HEK293 (cell line): ENCODE results near the gene PHF13.

Experiments used
- CTCF ChIA-PET: fragments of 350-600 bp; formaldehyde crosslinking; extraction: SDS; loops from one replicate; lab custom pipeline; 2021; ENCODE audit warnings: antibody characterized with exemption; lab: Yijun Ruan, JAX
- POLR2A ChIA-PET: fragments of 300-600 bp; formaldehyde crosslinking; extraction: SDS; loops from one replicate; lab custom pipeline; 2020; ENCODE audit warnings: antibody characterized with exemption, inconsistent platforms; lab: Yijun Ruan, JAX
- H3K27ac ChIP-seq: fragments of 200-500 bp; sonication (Bioruptor generic); 2 replicates; pipeline ENCODE4 v1.5.1; 2014; ENCODE audit warnings: low read depth, low read length, control low read depth, inconsistent platforms; ENCODE audit errors: extremely low read depth
- H3K36me3 ChIP-seq, 2 experiments: fragments of 200-500 bp in 1 of 2; sonication (Bioruptor generic) in 1 of 2; 1 replicate in 1 of 2; 2 replicates in 1 of 2; pipeline ENCODE4 v1.5.1; 2014 to 2017; ENCODE audit warnings: inconsistent platforms in 2 of 2, low read length in 2 of 2; ENCODE audit not compliant: control insufficient read depth in 2 of 2, insufficient read depth in 1 of 2
- H3K4me1 ChIP-seq: fragments of 200-500 bp; sonication (Bioruptor generic); 2 replicates; pipeline ENCODE4 v1.5.1; 2014; ENCODE audit warnings: mild to moderate bottlenecking, low read length, inconsistent platforms; ENCODE audit not compliant: control insufficient read depth, insufficient read depth
- H3K4me3 ChIP-seq: 2 replicates; pipeline ENCODE4 v1.5.1; 2011; ENCODE audit warnings: low read depth, mild to moderate bottlenecking, control low read depth, low read length, moderate library complexity
- H3K9me3 ChIP-seq: fragments of 200-500 bp; sonication (Bioruptor generic); 2 replicates; pipeline ENCODE4 v1.5.1; 2014; ENCODE audit warnings: low read depth, low read length, inconsistent platforms; ENCODE audit not compliant: control insufficient read depth, insufficient read depth
- KLF16 ChIP-seq: fragments of 450-650 bp; formaldehyde crosslinking; IDR thresholded peaks from 2 replicates; pipeline ENCODE4 v1.5.1; 2017; ENCODE audit warnings: missing biosample characterization, missing genetic modification characterization
- MEIS1 ChIP-seq: sonication (generic); formaldehyde crosslinking; IDR thresholded peaks from 2 replicates; pipeline ENCODE4 v1.8.1; 2022; ENCODE audit warnings: missing genetic modification reagents, mild to moderate bottlenecking, borderline replicate concordance
- MZF1 ChIP-seq: fragments of 450-650 bp; formaldehyde crosslinking; IDR thresholded peaks from 2 replicates; pipeline ENCODE4 v1.5.1; 2017; ENCODE audit warnings: missing biosample characterization, missing genetic modification characterization, borderline replicate concordance
- YY1 ChIP-seq: fragments of 450-650 bp; formaldehyde crosslinking; IDR thresholded peaks from 2 replicates; pipeline ENCODE4 v1.5.1; 2018; ENCODE audit warnings: missing biosample characterization, missing genetic modification characterization
- YY2 ChIP-seq: fragments of 450-650 bp; formaldehyde crosslinking; IDR thresholded peaks from 2 replicates; pipeline ENCODE4 v1.5.1; 2016; ENCODE audit warnings: missing biosample characterization, missing genetic modification characterization
- ZNF174 ChIP-seq: fragments of 450-650 bp; formaldehyde crosslinking; IDR thresholded peaks from 2 replicates; pipeline ENCODE4 v1.5.0; 2017; ENCODE audit warnings: missing biosample characterization, mild to moderate bottlenecking, missing genetic modification characterization
- ZNF433 ChIP-seq: fragments of 450-650 bp; formaldehyde crosslinking; IDR thresholded peaks from 2 replicates; pipeline ENCODE4 v1.5.1; 2016; ENCODE audit warnings: missing biosample characterization, missing genetic modification characterization, low read depth
- ZNF596 ChIP-seq: fragments of 450-650 bp; IDR thresholded peaks from 2 replicates; pipeline ENCODE4 v1.5.0; 2018; ENCODE audit warnings: missing biosample characterization, mild to moderate bottlenecking, missing genetic modification characterization, moderate library complexity
- ZNF621 ChIP-seq: fragments of 450-650 bp; formaldehyde crosslinking; IDR thresholded peaks from 2 replicates; pipeline ENCODE4 v1.5.1; 2017; ENCODE audit warnings: missing biosample characterization, missing genetic modification characterization
- ZNF626 ChIP-seq: fragments of 450-650 bp; sonication (Bioruptor Pico); formaldehyde crosslinking; IDR thresholded peaks from 2 replicates; pipeline ENCODE4 v1.5.1; 2018; ENCODE audit warnings: missing biosample characterization, missing genetic modification characterization, inconsistent platforms
- ZNF629 ChIP-seq: fragments of 450-650 bp; formaldehyde crosslinking; IDR thresholded peaks from 2 replicates; pipeline ENCODE4 v1.5.1; 2017; ENCODE audit warnings: missing biosample characterization, missing genetic modification characterization
- ZNF654 ChIP-seq: fragments of 450-650 bp; formaldehyde crosslinking; IDR thresholded peaks from 2 replicates; pipeline ENCODE4 v1.5.1; 2016; ENCODE audit warnings: low read depth, missing biosample characterization, missing genetic modification characterization
- ZNF658 ChIP-seq: fragments of 450-650 bp; formaldehyde crosslinking; IDR thresholded peaks from 2 replicates; pipeline ENCODE4; 2016; ENCODE audit warnings: missing biosample characterization, missing genetic modification characterization
- ZNF830 ChIP-seq: fragments of 450-650 bp; IDR thresholded peaks from 2 replicates; pipeline ENCODE4 v1.5.0; 2018; ENCODE audit warnings: missing biosample characterization, missing genetic modification characterization, low read depth, mild to moderate bottlenecking, moderate library complexity
- ZSCAN16 ChIP-seq: fragments of 450-650 bp; formaldehyde crosslinking; IDR thresholded peaks from 2 replicates; pipeline ENCODE4 v1.5.1; 2016; ENCODE audit warnings: missing biosample characterization, missing genetic modification characterization
- TF ChIP-seq, protein P1 (sequence below): fragments of 450-650 bp; formaldehyde crosslinking; IDR thresholded peaks from 2 replicates; pipeline ENCODE4 v1.5.1; 2016; ENCODE audit warnings: missing biosample characterization, missing genetic modification characterization
- TF ChIP-seq, protein P2 (sequence below): fragments of 450-650 bp; formaldehyde crosslinking; IDR thresholded peaks from 2 replicates; pipeline ENCODE4 v1.5.1; 2016; ENCODE audit warnings: missing biosample characterization, missing genetic modification characterization
- TF ChIP-seq, protein P3 (sequence below): fragments of 450-650 bp; IDR thresholded peaks from 2 replicates; pipeline ENCODE4 v1.5.1; 2018; ENCODE audit warnings: missing biosample characterization, missing genetic modification characterization
- TF ChIP-seq, protein P4 (sequence below): fragments of 450-650 bp; formaldehyde crosslinking; IDR thresholded peaks from 2 replicates; pipeline ENCODE4 v1.5.1; 2016; ENCODE audit warnings: missing biosample characterization, missing genetic modification characterization
- TF ChIP-seq, protein P5 (sequence below): fragments of 450-650 bp; formaldehyde crosslinking; conservative IDR thresholded peaks from 2 replicates; pipeline ENCODE4 v1.5.1; 2016; ENCODE audit warnings: low read depth, missing biosample characterization, missing genetic modification characterization

PHF13 gene

DNA sequence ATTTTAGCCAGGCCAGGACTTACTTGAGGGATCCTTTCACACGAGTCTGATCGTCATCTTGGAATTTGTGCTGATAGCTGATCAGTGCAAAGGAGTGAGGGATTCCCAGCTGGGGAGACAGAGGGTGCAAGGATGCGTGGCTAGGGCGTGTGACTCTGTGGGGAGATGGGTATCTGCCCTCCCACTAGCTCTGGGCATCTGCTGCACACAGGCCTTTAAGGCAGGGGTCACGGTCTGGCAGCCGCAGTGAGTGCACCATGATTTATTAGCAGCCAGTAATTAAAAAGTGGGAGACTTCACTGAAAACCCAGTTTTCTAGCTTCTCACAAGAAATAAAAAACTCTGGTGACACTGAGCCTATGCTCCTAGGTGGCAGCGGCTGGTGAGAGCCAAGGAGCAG lies 31.5 kb downstream of the PHF13 start (continued):
- TF ChIP-seq ZNF626 (tag by site-specific recombination) (no peak), MEIS1 (CRISPR knock-in tag) (no peak), YY2 (tag by site-specific recombination) (no peak), MZF1 (tag by site-specific recombination) (no peak)
- TF ChIP-seq, all 188 proteins: peak for 0

DNA sequence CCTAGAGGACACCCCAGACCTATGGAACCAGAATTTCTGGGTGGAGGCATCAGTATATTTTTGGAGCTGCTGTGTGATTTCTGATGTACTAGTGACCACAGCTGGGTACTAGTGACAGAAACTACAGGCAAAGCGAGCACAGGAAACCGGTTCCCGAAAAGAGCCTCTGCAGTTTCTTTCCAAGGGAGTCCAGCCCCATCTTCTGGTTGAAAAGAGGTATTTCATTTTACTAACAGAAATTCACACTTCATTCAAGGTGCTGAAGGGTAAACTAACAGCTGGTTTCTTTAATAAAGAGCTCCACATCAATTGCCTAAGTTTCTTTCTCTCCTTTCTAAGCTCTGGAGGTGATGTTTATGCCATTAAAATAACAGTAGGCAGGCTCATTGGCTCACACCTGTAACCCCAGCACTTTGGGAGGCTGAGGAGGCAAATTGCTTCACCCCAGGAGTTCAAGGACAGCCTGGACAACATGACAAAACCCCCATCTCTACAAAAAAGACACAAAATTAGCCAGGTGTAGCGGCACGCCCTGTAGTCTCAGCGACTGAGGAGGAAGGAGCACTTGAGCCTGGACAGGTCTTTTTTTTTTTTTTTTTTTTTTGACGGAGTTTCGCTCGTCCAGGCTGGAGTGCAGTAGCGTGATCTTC lies 33.1 kb downstream of the PHF13 start:
- peaks cover 0 to 65% of the 10 kb centered on the region in 2 experiments; a peak in 2 of 3 replicates for H3K36me3 ChIP-seq
- TF ChIP-seq, protein P1, sequence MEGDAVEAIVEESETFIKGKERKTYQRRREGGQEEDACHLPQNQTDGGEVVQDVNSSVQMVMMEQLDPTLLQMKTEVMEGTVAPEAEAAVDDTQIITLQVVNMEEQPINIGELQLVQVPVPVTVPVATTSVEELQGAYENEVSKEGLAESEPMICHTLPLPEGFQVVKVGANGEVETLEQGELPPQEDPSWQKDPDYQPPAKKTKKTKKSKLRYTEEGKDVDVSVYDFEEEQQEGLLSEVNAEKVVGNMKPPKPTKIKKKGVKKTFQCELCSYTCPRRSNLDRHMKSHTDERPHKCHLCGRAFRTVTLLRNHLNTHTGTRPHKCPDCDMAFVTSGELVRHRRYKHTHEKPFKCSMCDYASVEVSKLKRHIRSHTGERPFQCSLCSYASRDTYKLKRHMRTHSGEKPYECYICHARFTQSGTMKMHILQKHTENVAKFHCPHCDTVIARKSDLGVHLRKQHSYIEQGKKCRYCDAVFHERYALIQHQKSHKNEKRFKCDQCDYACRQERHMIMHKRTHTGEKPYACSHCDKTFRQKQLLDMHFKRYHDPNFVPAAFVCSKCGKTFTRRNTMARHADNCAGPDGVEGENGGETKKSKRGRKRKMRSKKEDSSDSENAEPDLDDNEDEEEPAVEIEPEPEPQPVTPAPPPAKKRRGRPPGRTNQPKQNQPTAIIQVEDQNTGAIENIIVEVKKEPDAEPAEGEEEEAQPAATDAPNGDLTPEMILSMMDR: peak; percentile 41; the same call in 1 of the 2 replicates
- TF ChIP-seq, protein P2, sequence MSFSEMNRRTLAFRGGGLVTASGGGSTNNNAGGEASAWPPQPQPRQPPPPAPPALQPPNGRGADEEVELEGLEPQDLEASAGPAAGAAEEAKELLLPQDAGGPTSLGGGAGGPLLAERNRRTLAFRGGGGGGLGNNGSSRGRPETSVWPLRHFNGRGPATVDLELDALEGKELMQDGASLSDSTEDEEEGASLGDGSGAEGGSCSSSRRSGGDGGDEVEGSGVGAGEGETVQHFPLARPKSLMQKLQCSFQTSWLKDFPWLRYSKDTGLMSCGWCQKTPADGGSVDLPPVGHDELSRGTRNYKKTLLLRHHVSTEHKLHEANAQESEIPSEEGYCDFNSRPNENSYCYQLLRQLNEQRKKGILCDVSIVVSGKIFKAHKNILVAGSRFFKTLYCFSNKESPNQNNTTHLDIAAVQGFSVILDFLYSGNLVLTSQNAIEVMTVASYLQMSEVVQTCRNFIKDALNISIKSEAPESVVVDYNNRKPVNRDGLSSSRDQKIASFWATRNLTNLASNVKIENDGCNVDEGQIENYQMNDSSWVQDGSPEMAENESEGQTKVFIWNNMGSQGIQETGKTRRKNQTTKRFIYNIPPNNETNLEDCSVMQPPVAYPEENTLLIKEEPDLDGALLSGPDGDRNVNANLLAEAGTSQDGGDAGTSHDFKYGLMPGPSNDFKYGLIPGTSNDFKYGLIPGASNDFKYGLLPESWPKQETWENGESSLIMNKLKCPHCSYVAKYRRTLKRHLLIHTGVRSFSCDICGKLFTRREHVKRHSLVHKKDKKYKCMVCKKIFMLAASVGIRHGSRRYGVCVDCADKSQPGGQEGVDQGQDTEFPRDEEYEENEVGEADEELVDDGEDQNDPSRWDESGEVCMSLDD (tag by site-specific recombination): no peak
- no peak for TF ChIP-seq ZNF830 (tag by site-specific recombination)
- TF ChIP-seq ZNF654 (tag by site-specific recombination): peak; percentile 75
- TF ChIP-seq, all 188 proteins: peak for 2
- H3K9me3 ChIP-seq: no peaks in the 10 kb centered on the region
- POLR2A ChIA-PET: no interaction called here
- H3K4me3 ChIP-seq: no peak overlapping the region
- no peaks in the 10 kb centered on the region for H3K4me1 ChIP-seq
- CTCF ChIA-PET: interaction anchor here (0.6 to 2.9 kb wide), 30 partner anchors 9 to 1007 kb away, joined by 3 to 14 read pairs (median 4); partner anchors contain the start of genes HES2, KLHL21 and NOL9
- H3K27ac ChIP-seq: no peak overlapping the region

DNA sequence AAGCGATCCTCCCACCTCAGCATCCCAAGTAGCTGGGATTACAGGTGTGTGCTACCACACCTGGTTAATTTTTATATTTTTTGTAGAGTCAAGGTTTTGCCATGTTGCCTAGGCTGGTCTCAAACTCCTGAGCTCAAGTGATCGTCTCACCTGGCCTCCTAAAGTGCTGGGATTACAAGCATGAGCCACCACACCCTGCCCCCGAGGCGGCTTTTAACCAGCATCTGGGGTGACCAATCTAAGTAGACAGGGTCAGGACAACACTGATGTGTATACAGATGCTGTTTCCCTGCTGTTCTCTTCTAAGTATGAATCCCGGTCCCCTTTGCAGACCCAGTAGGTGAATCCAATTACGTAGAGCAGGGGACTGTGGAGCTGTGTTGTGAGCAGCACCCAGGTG lies 35.0 kb downstream of the PHF13 start:
- no peak overlapping the region for H3K27ac ChIP-seq
- peaks cover 0 to 67% of the 10 kb centered on the region in 2 experiments; a peak in 2 of 3 replicates for H3K36me3 ChIP-seq
- ChIA-PET POLR2A (no interaction called here), CTCF (no interaction called here)
- H3K9me3 ChIP-seq: no peaks in the 10 kb centered on the region
- no peaks in the 10 kb centered on the region for H3K4me1 ChIP-seq
- H3K4me3 ChIP-seq: no peak overlapping the region
- TF ChIP-seq ZNF596: no peak
- TF ChIP-seq ZNF629: no peak
- TF ChIP-seq, protein P3, sequence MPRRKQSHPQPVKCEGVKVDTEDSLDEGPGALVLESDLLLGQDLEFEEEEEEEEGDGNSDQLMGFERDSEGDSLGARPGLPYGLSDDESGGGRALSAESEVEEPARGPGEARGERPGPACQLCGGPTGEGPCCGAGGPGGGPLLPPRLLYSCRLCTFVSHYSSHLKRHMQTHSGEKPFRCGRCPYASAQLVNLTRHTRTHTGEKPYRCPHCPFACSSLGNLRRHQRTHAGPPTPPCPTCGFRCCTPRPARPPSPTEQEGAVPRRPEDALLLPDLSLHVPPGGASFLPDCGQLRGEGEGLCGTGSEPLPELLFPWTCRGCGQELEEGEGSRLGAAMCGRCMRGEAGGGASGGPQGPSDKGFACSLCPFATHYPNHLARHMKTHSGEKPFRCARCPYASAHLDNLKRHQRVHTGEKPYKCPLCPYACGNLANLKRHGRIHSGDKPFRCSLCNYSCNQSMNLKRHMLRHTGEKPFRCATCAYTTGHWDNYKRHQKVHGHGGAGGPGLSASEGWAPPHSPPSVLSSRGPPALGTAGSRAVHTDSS (tag by site-specific recombination): no peak
- no peak for TF ChIP-seq KLF16 (tag by site-specific recombination)
- TF ChIP-seq, protein P4, sequence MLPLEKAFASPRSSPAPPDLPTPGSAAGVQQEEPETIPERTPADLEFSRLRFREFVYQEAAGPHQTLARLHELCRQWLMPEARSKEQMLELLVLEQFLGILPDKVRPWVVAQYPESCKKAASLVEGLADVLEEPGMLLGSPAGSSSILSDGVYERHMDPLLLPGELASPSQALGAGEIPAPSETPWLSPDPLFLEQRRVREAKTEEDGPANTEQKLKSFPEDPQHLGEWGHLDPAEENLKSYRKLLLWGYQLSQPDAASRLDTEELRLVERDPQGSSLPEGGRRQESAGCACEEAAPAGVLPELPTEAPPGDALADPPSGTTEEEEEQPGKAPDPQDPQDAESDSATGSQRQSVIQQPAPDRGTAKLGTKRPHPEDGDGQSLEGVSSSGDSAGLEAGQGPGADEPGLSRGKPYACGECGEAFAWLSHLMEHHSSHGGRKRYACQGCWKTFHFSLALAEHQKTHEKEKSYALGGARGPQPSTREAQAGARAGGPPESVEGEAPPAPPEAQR (tag by site-specific recombination): no peak
- no peak for TF ChIP-seq ZNF621 (tag by site-specific recombination)
- TF ChIP-seq YY2 (tag by site-specific recombination): no peak
- TF ChIP-seq, protein P5, sequence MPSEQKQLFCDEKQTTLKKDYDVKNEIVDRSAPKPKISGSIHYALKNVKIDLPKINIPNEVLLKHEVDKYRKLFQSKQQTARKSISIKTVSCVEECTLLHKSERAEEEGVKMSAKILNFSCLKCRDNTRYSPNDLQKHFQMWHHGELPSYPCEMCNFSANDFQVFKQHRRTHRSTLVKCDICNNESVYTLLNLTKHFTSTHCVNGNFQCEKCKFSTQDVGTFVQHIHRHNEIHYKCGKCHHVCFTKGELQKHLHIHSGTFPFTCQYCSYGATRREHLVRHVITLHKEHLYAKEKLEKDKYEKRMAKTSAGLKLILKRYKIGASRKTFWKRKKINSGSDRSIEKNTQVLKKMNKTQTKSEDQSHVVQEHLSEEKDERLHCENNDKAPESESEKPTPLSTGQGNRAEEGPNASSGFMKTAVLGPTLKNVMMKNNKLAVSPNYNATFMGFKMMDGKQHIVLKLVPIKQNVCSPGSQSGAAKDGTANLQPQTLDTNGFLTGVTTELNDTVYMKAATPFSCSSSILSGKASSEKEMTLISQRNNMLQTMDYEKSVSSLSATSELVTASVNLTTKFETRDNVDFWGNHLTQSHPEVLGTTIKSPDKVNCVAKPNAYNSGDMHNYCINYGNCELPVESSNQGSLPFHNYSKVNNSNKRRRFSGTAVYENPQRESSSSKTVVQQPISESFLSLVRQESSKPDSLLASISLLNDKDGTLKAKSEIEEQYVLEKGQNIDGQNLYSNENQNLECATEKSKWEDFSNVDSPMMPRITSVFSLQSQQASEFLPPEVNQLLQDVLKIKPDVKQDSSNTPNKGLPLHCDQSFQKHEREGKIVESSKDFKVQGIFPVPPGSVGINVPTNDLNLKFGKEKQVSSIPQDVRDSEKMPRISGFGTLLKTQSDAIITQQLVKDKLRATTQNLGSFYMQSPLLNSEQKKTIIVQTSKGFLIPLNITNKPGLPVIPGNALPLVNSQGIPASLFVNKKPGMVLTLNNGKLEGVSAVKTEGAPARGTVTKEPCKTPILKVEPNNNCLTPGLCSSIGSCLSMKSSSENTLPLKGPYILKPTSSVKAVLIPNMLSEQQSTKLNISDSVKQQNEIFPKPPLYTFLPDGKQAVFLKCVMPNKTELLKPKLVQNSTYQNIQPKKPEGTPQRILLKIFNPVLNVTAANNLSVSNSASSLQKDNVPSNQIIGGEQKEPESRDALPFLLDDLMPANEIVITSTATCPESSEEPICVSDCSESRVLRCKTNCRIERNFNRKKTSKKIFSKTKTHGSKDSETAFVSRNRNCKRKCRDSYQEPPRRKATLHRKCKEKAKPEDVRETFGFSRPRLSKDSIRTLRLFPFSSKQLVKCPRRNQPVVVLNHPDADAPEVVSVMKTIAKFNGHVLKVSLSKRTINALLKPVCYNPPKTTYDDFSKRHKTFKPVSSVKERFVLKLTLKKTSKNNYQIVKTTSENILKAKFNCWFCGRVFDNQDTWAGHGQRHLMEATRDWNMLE (tag by site-specific recombination): no peak
- no peak for TF ChIP-seq ZSCAN16 (tag by site-specific recombination)
- no peak for TF ChIP-seq ZNF174 (tag by site-specific recombination)
- no peak for TF ChIP-seq ZNF433 (tag by site-specific recombination)
- TF ChIP-seq ZNF658 (tag by site-specific recombination): no peak
- no peak for TF ChIP-seq YY1 (tag by site-specific recombination)
